Ectodermal cell (in vitro differentiated cells): ENCODE measurements around the gene NSDHL.

Experiments
- H3K27ac ChIP-seq: 2 replicates; pipeline ENCODE4 v1.7.0; 2013; ENCODE audit warnings: mild to moderate bottlenecking, low read depth, low read length; ENCODE audit not compliant: insufficient read depth, poor library complexity, severe bottlenecking
- H3K27me3 ChIP-seq: 2 replicates; pipeline ENCODE4 v1.7.0; 2013; ENCODE audit warnings: mild to moderate bottlenecking, low read length; ENCODE audit not compliant: insufficient read depth, control insufficient read depth, poor library complexity, severe bottlenecking
- H3K36me3 ChIP-seq: one replicate; pipeline ENCODE4 v1.7.0; 2013; ENCODE audit warnings: low read length; ENCODE audit not compliant: control insufficient read depth, insufficient read depth
- H3K4me1 ChIP-seq: one replicate; pipeline ENCODE4 v1.7.0; 2013; ENCODE audit warnings: low read length; ENCODE audit not compliant: control insufficient read depth, insufficient read depth
- H3K4me3 ChIP-seq: 2 replicates; pipeline ENCODE4 v1.7.0; 2013; ENCODE audit warnings: low read depth, low read length, control low read depth; ENCODE audit not compliant: insufficient read depth
- H3K9me3 ChIP-seq: 2 replicates; pipeline ENCODE4 v1.7.0; 2013; ENCODE audit warnings: mild to moderate bottlenecking, low read length, moderate library complexity; ENCODE audit not compliant: control insufficient read depth
- WGBS, 2 experiments: methylation state at CpG; one replicate each; pipeline ENCODE4 v1.1.7; 2013; ENCODE audit warnings: missing lambda C conversion rate in 2 of 2; 5-methylcytosine and 5-hydroxymethylcytosine counted together

NSDHL gene

GRCh38 chrX:152869972-152870371 is 39.1 kb downstream of the NSDHL start:
- no peaks in the 10 kb centered on the region for H3K4me1 ChIP-seq
- H3K36me3 ChIP-seq = no peaks in the 10 kb centered on the region
- 84 to 90% methylated on average over 6 to 7 of the region's 7 CpGs for WGBS, 2 experiments
- no peaks in the 10 kb centered on the region for H3K9me3 ChIP-seq
- no peak overlapping the region for H3K4me3 ChIP-seq
- no peaks in the 10 kb centered on the region for H3K27me3 ChIP-seq
- no peak overlapping the region for H3K27ac ChIP-seq

GRCh38 chrX:152871260-152871659 is 40.4 kb downstream of the NSDHL start:
- Histone ChIP-seq H3K9me3 (no peaks in the 10 kb centered on the region), H3K4me1 (no peaks in the 10 kb centered on the region), H3K4me3 (no peak overlapping the region), H3K36me3 (no peaks in the 10 kb centered on the region), H3K27me3 (no peaks in the 10 kb centered on the region), H3K27ac (no peak overlapping the region)
- WGBS, 2 experiments = 86 to 91% methylated on average over 9 of the region's 9 CpGs

- no peaks in the 10 kb centered on the region for H3K27me3 ChIP-seq
- H3K4me1 ChIP-seq = no peaks in the 10 kb centered on the region
- no peak overlapping the region for H3K27ac ChIP-seq
- H3K36me3 ChIP-seq = no peaks in the 10 kb centered on the region
- H3K4me3 ChIP-seq = no peak overlapping the region
- 97 to 100% methylated on average over 1 to 2 of the region's 2 CpGs for WGBS, 2 experiments
- H3K9me3 ChIP-seq = no peaks in the 10 kb centered on the region
These were observed 41.7 kb downstream of the NSDHL start for GRCh38 chrX:152872522-152872921.

GRCh38 chrX:152873361-152873760 is 42.5 kb downstream of the NSDHL start:
- no peak overlapping the region for H3K4me3 ChIP-seq
- H3K9me3 ChIP-seq = no peaks in the 10 kb centered on the region
- H3K36me3 ChIP-seq = no peaks in the 10 kb centered on the region
- no peaks in the 10 kb centered on the region for H3K4me1 ChIP-seq
- 96% methylated on average over 1 to 2 of the region's 2 CpGs for WGBS, 2 experiments
- H3K27ac ChIP-seq = no peak overlapping the region
- no peaks in the 10 kb centered on the region for H3K27me3 ChIP-seq

- Histone ChIP-seq H3K27ac (no peak overlapping the region), H3K36me3 (no peaks in the 10 kb centered on the region), H3K9me3 (no peaks in the 10 kb centered on the region), H3K4me3 (no peak overlapping the region), H3K4me1 (no peaks in the 10 kb centered on the region), H3K27me3 (no peaks in the 10 kb centered on the region)
- 89 to 93% methylated on average over 10 of the region's 10 CpGs for WGBS, 2 experiments
These were observed 46.3 kb downstream of the NSDHL start for GRCh38 chrX:152876931-152877840.

- WGBS, 2 experiments = 90 to 95% methylated on average over 14 to 16 of the region's 16 CpGs
- Histone ChIP-seq H3K27me3 (no peaks in the 10 kb centered on the region), H3K9me3 (no peaks in the 10 kb centered on the region), H3K4me3 (no peak overlapping the region), H3K36me3 (no peaks in the 10 kb centered on the region), H3K27ac (no peak overlapping the region), H3K4me1 (no peaks in the 10 kb centered on the region)
These were observed 48.3 kb downstream of the NSDHL start for GRCh38 chrX:152878976-152879755.

GRCh38 chrX:152881289-152881688 is 50.4 kb downstream of the NSDHL start:
- Histone ChIP-seq H3K27ac (no peak overlapping the region), H3K36me3 (no peaks in the 10 kb centered on the region), H3K4me1 (no peaks in the 10 kb centered on the region), H3K9me3 (no peaks in the 10 kb centered on the region), H3K4me3 (no peak overlapping the region), H3K27me3 (no peaks in the 10 kb centered on the region)
- WGBS, 2 experiments = 92 to 100% methylated on average over 1 to 2 of the region's 2 CpGs

GRCh38 chrX:152884171-152884570 is 53.3 kb downstream of the NSDHL start:
- Histone ChIP-seq H3K36me3 (no peaks in the 10 kb centered on the region), H3K4me1 (no peaks in the 10 kb centered on the region), H3K27me3 (no peaks in the 10 kb centered on the region), H3K27ac (no peak overlapping the region), H3K9me3 (no peaks in the 10 kb centered on the region), H3K4me3 (no peak overlapping the region)
- WGBS, 2 experiments = 52 to 53% methylated on average over 6 of the region's 6 CpGs

GRCh38 chrX:152886716-152887115 is 55.9 kb downstream of the NSDHL start:
- WGBS, 2 experiments = 65 to 67% methylated on average over 2 of the region's 3 CpGs
- Histone ChIP-seq H3K27ac (no peak overlapping the region), H3K36me3 (no peaks in the 10 kb centered on the region), H3K27me3 (no peaks in the 10 kb centered on the region), H3K9me3 (no peaks in the 10 kb centered on the region), H3K4me3 (no peak overlapping the region), H3K4me1 (no peaks in the 10 kb centered on the region)

- H3K9me3 ChIP-seq = no peaks in the 10 kb centered on the region
- H3K4me3 ChIP-seq = no peak overlapping the region
- H3K27me3 ChIP-seq = no peaks in the 10 kb centered on the region
- H3K4me1 ChIP-seq = no peaks in the 10 kb centered on the region
- no peaks in the 10 kb centered on the region for H3K36me3 ChIP-seq
- 74 to 83% methylated on average over 4 of the region's 4 CpGs for WGBS, 2 experiments
- H3K27ac ChIP-seq = no peak overlapping the region
These were observed 61.6 kb downstream of the NSDHL start for GRCh38 chrX:152892499-152892898.
